GM18507 (cell line): ENCODE data around the gene CTU2.

Experiments used
- DNase-seq: peaks from one replicate; pipeline ENCODE4 v3.0.0; 2011; ENCODE audit warnings: low read depth; ENCODE audit not compliant: insufficient read length; ENCODE audit errors: extremely low spot score
- FAIRE-seq: peaks from 2 replicates; lab custom pipeline; 2011; peaks lifted over from hg19 to GRCh38; lab: Jason Lieb, UNC

Gene CTU2

GRCh38 chr16:88710556-88710955 lies 4.3 kb downstream of the CTU2 start:
- FAIRE-seq: no peak
- DNase-seq: no peak

DNA sequence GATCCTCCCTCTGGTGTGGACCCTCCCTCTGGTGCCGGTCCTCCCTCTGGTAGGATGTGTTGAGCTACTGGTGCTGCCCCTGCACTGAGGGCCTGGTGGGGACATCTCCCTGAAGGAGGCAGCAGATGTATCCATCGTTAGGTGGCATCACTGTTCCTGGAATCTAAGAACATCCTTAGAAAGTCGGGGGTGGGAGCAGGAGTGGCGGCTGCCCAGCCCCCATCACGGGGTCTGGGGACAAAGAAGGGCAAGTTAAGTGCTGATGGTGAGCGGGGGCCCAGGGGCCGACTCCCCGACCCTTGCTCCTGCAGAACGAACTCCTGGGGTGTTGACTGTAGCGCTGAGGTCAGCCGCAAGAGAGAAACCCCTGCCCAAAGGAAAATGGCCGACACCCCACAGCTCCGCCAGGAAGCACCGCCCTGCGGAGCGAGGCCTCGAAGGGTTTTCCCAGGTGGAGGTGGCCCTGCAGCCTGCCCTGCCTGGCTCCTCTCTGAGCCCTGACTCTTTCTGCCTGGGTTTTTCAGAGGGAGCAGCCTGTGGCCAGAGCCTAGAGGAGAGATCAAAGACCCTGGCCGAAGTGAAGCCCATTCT lies 5.5 kb downstream of the CTU2 start:
- DNase-seq: no peak
- FAIRE-seq: no peak

- FAIRE-seq (no peak), DNase-seq (no peak)
Observed at GRCh38 chr16:88712362-88712979, 6.2 kb downstream of the CTU2 start.

- FAIRE-seq: no peak
- DNase-seq: no peak
Observed at GRCh38 chr16:88713054-88713453, 6.8 kb downstream of the CTU2 start.

DNA sequence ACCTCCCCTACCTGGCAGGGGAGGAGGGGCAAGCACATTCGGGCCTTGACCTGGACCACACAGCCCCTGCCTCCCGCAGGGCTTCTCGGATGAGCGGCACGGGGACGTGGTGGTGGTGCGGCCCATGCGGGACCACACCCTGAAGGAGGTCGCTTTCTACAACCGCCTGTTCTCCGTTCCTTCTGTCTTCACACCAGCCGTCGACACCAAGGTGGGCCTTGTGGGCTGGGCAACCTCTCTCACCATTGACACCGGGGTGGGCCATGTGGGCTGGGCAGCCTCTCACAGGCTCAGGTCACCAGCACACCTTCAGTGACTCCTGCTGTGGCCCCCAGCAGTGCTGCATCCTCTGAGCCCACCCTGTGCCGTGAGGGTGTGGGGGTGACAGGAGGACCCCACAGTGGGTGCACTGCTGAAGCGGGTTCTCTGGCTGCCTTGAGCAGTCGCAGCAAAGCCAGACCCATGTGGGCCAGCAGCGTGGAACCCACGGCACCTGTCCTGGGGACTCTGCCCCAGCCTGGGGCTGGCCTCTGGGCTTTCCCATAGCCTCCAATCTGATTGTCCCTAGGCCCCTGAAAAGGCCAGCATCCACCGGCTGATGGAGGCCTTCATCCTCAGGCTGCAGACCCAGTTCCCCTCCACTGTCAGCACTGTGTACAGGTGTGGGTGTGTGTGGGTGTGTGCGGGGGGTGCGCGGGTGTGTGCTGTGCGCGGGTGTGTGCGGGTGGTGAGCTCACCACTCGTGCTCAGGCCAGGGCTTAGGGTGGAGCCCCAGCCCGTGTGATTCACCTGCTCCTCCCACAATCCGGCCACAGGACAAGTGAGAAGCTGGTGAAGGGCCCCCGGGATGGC lies 7.5 kb downstream of the CTU2 start:
- DNase-seq (no peak), FAIRE-seq (no peak)

DNA sequence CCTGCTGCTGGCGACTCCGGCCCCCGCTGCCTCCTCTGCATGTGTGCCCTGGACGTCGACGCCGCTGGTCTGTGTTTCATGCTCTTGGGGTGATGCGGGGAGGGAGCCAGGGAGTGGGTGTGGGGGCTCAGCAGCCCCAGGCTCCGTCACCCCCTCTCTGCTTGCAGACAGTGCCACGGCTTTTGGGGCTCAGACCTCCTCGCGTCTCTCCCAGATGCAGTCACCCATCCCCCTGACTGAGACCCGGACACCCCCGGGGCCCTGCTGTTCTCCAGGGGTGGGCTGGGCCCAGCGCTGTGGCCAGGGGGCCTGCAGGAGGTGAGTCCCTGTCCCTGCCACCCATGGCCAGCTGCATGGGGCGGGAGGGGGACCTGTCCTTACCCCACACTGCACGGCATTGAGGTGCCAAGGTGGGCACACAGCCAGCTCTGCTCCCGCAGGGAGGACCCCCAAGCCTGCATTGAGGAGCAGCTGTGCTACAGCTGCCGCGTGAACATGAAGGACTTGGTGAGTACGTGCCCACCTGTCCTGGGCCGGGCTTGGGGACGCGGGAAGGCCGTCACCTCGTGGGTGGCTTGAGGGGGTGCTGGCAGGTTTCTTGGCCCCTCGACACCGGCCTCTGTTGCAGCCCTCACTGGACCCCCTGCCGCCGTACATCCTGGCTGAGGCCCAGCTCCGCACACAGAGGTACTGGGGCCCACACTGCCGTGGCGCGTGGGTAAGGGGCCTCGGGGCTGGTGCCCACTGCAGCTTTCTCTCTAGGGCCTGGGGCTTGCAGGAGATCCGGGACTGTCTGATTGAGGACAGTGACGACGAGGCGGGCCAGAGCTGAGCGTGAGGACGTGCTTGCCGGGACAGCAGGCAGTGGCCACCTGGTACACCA lies 8.4 kb downstream of the CTU2 start:
- DNase-seq (no peak), FAIRE-seq (no peak)

- no peak for FAIRE-seq
- DNase-seq: no peak
Observed at GRCh38 chr16:88715312-88716190, 9.2 kb downstream of the CTU2 start.

DNA sequence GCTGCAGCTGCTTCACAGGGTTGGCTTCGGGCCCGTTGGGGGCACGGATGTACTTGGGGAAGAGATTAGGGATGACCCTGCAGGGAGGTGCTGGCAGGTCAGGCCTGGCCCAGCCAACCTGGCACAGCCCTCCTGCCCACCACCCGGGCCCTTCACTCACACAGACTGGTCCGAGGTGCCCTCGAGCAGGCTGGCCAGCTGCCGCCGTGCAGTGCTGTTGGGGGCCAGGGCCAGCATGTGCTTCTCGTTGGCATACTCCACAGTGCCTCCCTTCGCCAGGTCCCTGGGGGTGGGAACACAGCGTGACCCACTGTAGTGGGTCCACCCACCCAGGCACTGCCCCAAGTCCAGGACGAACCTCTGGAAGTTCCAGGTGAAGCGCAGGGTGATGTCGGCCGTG lies 9.9 kb downstream of the CTU2 start:
- FAIRE-seq: no peak
- no peak for DNase-seq

DNA sequence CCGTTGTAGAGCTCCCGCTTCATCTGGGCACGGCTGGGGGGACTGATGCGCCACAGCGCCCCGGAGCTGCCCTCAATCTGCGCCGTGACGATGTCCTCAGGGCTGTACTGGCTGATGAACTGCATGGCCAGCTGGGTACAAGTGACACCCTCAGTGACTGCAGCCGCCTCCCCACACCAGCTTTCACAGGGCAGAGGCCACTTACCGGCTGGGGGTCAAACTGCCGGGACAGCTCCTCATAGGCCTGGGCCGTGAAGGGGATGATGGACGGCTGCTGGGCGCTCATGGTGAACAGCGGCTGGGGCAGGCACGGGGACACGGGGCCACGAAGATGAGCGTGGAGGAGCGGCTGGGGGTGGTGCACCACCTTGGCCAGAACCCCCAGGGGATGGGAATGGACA lies 10.3 kb downstream of the CTU2 start:
- no peak for FAIRE-seq

DNA sequence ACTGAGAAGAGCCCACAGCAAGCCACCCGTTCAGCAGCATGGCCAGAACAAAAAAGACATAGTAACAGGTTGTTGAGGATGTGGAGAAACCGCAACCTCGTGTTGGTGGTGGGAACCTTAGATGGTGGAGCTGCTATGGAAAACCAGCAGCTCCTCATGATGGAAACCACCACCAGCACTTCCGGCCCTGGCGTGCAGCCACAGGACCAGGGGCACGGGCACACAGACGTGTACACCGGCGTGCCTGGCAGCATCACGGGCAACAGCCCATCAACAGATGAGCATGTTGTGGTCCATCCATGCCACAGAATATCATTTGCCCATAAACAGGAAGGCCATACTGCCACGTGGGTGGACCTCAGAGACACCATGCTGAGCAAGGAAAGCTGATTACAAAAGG lies 11.9 kb downstream of the CTU2 start:
- no peak for DNase-seq
- FAIRE-seq: no peak

More for the DNA sequence above, 10.3 kb downstream of the CTU2 start:
- DNase-seq: no peak

- FAIRE-seq (no peak), DNase-seq (no peak)
Observed at GRCh38 chr16:88719267-88719932, 13.1 kb downstream of the CTU2 start.

DNA sequence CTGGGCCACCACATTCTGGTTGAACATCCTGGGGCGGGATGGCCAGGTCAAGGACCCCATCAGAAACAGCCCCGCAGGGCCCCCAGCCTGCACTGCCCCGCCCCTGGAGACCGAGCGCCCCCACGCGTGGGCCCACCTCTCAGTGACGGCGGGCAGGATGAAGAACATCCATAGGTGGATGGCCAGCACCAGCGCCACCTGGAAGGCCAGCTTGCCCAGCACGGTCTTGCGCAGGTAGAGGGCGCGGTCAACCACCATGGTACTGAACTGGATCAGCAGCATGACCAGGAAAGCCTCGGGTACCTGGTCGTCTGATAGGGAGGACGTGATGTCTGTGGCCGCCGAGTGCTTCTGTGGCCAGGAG lies 13.6 kb downstream of the CTU2 start:
- FAIRE-seq (no peak), DNase-seq (no peak)

GRCh38 chr16:88720396-88720970 lies 14.2 kb downstream of the CTU2 start:
- FAIRE-seq (no peak), DNase-seq (no peak)

- DNase-seq (no peak), FAIRE-seq (no peak)
Observed at GRCh38 chr16:88721236-88721635, 14.9 kb downstream of the CTU2 start.

- no peak for FAIRE-seq
Observed at GRCh38 chr16:88721815-88722755, 15.8 kb downstream of the CTU2 start.

DNA sequence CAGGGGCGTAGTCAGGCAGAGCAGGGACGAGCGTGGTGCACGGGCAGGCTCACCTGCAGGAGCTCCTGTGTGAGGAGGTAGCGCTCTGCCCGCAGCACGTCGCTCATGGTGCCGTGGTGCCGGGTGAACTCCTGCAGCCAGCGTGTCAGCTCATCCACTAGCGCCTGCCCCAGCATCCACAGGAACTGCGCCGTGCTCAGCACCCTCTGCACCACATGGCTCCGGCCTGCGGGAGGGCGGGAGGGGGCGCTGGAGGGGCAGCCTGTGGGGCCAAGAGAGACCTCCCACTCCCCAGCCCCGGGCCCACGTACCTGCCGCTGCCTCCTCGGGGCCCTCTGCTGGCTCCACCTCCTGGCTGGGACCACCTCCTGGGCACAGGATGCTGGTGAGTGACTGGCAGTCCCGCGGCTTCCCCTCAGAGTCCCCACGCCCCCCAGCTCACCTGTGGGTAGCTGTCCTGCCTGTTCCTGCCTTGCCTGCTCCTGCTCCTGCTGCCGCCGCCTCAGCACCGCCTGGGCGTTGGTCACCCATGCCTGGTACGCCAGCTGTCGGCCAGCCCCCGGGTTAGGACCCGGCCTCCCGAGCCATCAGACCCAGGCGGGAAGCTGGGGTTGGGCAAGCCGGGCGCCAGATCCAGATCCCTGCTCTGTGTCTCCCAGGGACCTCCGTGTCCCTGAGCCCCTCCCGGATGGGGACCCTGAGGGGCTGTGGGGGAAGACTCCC lies 16.6 kb downstream of the CTU2 start:
- FAIRE-seq (no peak), DNase-seq (no peak)

More at GRCh38 chr16:88721815-88722755, 15.8 kb downstream of the CTU2 start:
- no peak for DNase-seq

- DNase-seq: no peak
- no peak for FAIRE-seq
Observed at GRCh38 chr16:88723507-88723887, 17.2 kb downstream of the CTU2 start.
